Measurements from ENCODE around the gene SULF2.
"Not testable (repeated sequence)": the region's sequence is repeated elsewhere in the genome, so short reads cannot be mapped to it uniquely, and the experiment has no call there.

Gene SULF2

DNA sequence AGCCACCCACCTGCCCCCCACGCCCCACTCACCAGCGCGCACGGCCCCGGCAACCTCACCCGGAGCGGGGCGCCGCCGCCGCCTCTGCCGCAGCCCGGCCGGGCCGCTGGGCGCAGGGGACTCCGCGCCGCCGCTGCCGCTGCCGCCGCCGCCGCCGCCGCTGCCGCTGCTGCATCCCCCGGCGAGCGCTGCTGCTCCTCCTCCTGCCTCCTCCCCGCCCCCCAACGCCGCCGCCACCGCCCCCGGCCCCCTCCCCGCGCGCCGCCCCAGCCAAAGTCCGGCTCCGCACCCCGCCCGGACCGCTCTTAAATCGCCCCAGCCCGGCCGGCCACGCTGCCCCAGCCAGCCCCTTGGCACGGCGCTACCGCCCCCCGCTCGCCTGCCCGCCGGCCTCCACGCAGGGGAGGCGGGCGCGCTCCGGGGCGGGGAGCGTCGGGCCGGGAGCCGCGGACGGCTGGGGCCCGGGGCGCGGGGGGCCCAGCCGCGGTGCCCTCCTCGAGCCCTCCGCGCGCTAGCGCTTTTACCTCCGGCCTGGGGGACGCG is at the start of gene SULF2:
Gene SULF2, minus strand, starts transcription at position 171 of the 543 bp plus-strand sequence. CDS start 28,118 bp downstream, outside the sequence.
- no peak for DNase-seq
- intact Hi-C loops (cut with DNase I): loop anchor here (5.0 to 10.0 kb wide), 2 partner anchors 58 to 509 kb away; no protein-coding TSS in a partner anchor

DNA sequence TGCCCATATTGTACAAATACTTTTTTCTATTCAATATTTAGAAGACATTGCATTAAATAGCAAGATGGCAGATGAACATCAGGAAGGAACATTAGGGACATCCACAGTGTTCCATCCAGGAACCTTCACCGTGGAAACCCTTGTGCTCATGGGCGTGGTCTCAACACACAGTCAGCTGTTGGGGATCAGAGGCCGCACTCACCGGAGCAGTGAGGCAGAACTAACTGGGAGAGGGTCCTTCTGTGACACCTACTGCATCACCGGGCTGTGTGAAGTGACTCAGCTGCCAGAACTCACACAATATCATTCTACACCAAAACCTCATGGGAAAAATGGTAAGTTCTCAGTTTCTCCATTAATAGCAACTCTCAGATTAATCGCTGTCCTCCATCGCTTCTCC is 46.4 kb upstream of the SULF2 start:
- DNase-seq; intact Hi-C loops (cut with DNase I): not testable (repeated sequence)

DNA sequence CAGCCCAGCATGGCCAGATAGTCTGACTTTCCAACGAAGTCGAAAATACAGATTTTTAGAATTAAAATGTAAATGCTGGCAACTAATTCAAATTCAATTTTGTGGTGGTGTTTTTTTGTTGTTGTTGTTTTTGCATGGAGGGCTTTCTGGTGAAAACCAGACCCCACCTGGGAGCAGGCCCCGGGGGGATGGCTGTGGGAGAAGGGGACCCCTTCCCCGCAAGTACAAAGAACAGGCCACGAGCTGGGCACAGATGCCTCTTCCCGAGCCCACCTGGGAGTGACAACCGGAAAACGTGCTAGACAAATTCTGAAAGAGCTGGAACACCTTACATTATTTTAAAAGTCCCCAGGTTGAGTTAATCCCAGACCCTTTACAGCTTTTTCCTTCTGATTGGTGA is 41.4 kb upstream of the SULF2 start:
- not testable (repeated sequence) for DNase-seq

DNA sequence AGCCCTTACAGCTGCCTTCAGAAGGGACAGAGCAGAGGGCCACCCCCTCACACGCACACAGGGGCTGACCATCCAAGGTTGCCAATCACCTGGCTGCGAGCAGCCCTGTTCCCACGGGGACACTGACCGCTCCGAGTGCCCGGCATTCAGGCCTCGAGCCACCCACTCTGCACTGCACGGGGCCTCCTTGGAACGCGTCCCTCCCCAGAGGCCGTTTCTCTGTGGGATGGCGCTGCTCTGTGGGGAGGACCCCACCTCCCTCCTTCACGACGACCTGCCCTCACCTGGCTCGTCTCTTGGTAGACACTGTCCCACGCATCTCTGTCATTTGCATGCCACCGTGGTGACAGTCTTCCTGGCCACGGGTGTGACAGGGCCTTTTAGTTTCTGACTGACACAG is 40.7 kb upstream of the SULF2 start:
- peak in 1 of 10 donors; percentile 29 for DNase-seq
- intact Hi-C loops (cut with DNase I): not testable (repeated sequence)

More for the DNA sequence above, 41.4 kb upstream of the SULF2 start:
- intact Hi-C loops (cut with DNase I): not testable (repeated sequence)

DNA sequence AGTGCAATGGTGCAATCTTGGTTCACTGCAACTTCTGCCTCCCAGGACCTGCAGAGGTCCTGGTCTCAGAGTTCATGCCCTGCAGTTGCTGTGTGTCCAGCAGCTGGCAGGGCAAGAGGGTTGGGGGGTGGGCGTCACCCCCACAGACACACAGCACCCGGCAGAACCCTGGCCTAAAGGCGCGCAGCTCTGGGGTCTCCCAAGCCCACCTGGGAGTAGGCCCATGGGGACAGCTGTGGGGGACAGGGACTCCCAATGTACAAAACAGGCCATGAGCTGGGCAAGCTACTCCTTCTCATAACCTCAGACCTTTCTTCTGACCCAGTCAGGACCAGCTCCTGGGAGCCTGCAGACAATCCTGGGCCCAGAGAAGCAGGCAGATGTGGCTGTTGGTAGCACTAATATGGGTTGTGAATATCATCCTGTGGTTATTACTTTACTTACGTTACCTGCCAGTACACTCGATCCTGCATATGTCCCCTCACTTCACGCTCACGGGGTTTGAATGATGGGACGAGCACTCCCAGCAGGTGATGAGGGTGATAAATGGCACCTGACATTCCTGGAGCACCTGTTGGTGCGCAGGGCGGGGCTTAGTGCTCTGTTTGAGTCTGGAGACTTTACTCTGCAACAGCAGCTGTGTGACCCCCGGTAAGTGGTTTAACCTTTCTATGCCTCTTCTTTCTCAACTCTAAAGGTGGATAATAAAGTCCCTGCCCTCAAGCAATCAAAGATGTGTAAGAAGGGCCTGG is 39.9 kb upstream of the SULF2 start:
- intact Hi-C loops (cut with DNase I): no loop called here
- DNase-seq: peak in 1 of 10 donors; percentile 3

DNA sequence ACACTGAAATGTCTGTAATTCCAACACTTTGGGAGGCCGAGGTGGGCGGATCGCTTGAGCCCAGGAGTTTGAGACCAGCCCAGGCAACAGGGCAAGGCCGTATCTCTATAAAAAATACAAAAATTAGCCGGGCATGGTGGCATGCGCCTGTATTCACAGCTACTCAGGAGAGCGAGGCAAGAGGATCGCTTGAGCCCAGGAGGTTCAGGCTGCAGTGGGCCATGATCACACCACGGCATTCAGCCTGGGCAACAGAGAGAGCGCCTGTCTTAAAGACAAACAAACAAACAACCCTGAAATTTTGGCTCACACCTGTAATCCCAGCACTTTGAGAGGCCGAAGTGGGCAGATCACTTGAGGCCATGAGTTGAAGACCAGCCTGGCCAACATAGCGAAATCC is 38.7 kb upstream of the SULF2 start:
- intact Hi-C loops (cut with DNase I): not testable (repeated sequence)
- DNase-seq: peak in 1 of 10 donors; percentile 20

DNA sequence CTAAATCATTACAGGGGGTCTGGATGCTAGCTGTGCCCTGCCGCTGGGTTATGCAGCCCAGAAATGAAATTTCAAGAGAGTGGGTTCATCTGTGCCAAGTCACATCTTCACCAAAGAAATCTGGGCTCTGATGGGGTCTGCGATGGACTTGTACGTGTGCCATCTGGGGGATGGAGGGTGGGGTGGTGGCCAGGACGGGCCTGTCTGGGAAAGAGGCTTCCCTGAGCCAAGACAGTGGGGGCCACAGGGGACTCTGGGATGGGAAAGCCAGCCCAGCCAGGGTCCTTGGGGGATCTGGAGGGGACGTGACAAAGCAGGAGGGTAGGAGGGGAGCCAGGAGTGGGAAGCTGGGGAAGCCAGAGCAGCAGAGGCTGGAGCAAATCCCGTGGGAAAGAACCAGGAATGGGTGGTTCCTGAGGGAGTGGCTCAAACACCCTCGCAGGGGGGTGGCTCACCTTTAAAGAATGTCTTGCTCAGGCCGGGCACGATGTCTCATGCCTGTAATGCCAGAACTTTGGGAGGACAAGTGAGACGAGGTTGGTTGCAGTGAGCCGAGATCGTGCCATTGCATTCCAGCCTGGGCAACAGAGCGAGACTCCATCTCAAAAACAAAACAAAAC is 36.3 kb upstream of the SULF2 start:
- DNase-seq: peak in 1 of 10 donors; percentile 25
- intact Hi-C loops (cut with DNase I): no loop called here

DNA sequence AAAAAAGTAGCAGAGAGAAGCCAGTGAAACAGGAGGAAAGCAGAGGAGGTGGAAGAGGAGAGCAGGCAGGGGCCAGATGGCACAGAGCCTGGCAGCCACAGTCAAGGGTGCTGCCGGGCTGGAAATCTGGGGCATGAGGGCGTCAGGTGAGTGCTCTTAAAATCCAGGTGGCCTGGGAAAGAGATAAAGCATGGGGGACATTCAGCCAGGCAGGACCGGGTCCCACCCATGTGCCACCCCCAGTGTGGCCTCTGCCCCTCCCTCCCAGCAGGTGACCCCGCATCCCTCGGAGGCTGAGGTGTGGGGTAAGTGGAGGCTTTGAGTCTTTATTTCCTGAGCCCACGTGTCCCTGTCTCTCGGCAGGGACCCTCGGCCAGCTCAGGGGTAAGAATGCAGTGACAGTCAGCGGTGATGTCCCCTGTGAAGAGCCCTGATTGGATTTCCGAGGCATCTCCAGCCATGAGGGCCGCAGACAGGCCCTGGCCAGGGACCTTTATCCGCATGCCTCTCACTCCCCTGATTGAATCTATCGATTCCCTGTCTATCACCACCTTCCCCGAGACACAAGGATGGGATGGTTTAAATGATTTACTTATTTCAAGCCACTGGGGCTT is 33.8 kb upstream of the SULF2 start:
- peak in 2 of 10 donors; percentile 13 to 63 for DNase-seq
- intact Hi-C loops (cut with DNase I): no loop called here

DNA sequence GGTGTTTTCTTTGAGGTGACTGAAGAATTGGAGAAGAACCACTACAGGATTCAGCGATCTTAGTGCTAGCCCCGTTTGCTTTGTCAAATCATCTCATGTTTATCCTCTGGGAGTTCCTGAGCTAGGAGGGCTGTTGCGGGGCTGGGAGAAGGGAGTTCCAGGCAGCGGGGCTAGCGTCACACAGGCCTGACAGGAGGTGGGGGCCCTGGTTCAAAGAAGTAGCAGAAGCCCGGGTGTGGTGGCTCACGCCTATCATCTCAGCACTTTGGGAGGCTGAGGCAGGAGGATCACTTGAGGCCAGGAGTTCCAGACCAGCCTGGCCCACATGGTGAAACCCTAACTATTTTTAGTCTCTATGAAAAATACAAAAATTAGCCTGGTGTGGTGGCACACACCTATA is 33.2 kb upstream of the SULF2 start:
- DNase-seq: no peak
- intact Hi-C loops (cut with DNase I): no loop called here

DNA sequence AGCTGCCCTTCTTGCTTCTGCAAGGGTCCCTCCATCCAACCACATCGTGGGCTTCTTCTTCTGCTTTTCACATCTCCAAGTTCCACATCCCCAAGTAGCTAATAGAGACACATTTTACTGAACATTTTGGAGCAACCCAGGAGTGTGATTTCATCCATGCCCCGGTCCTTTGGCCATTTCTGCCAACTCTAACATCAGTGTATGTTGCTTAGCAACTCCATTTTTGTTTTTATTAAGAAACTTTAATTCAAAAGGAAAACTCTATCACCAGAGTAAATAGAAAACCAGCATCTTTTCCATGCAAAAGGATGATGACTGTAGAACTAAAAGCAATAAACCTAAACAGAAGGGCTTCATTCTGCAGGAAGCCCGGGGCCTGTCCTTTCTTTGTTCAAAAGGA is 32.7 kb upstream of the SULF2 start:
- intact Hi-C loops (cut with DNase I): no loop called here
- no peak for DNase-seq

DNA sequence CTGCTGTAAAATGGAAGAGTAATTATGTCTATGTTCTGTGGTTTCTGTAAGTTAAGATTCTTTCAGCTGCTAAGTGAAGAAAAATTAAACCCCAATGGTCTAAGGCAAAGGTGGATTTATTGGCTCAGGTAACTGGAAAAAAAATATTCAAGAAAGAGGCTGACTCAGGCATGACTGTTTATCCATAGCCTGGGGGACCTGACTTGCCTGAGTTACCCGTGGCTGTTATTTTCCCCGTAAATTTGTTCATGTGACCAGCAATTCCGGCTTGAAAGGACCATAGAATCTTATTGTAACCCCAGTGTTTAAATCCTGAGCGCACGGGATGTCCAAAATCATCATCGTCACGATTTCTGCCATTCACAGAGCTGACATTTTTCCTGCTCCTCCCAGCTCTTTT is 32.3 kb upstream of the SULF2 start:
- intact Hi-C loops (cut with DNase I): no loop called here
- no peak for DNase-seq

DNA sequence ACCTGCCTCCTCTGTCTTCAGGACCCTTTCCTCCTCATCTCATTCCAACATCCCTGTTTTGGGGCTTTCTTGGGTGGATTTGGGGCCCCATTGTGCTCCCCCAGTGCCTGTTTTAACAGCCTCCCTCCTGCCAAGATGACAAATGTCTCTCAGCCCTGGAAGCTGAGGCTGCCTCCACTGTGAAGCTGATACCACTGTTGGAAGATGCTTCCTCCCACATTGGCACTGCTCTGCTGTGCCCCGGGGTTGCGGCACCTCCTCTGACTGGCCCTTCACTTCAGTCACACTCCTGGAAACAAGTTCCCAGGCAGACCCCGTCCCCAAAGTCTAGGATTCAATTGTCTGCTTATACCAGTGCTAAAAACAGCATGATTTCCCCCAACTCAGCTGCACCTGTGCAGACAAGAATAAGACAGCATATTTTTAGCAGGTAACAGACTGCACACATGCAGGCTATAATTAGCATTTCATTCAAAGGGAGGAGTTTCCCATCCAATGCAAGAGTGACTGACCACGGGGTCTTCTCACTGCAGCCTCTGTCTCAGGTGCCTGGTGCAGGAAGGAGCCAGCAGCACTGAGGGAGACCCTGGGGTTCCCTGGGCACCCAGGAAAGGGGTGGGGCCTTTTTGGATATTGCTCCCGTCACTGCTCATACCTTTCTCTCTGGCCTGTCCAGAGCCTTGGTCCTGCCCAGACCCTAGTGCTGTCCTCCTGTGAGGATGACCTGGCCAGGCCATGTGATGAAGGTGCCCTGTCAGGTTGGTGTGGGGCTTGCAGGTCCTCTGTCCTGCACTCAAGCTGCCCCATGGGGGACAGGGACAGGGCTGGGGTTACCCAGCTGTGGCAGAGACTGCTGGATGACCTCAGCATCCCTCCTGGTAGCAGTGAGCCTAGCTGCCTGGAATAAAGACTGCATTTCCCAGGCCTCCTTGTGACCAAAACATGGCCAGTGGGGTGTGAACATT is 31.5 kb upstream of the SULF2 start:
- DNase-seq: peak in 3 of 10 donors; percentile 2 to 60 (median 25)

DNA sequence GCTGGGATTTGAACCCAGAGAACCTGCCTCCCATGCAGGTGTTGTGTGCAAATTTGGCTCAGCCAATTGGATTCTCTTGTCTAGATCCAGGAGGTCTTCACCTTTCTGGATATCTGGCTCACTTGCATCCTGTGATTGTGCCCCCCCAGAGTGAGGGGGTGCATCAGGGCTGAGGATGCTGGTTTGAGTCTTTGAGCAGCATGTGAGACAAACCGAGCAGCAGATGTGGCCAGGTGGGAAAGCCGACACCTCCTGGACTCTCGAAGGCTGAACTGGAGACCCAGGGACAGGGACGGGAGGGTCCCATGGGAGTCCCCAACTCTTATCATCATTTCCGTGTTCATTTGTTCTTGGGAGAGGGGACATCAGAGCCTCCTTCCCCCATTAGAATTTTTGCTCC is 30.6 kb upstream of the SULF2 start:
- intact Hi-C loops (cut with DNase I): no loop called here
- peak in 3 of 10 donors; percentile 13 to 54 (median 34) for DNase-seq

More for the DNA sequence above, 31.5 kb upstream of the SULF2 start:
- intact Hi-C loops (cut with DNase I): no loop called here

DNA sequence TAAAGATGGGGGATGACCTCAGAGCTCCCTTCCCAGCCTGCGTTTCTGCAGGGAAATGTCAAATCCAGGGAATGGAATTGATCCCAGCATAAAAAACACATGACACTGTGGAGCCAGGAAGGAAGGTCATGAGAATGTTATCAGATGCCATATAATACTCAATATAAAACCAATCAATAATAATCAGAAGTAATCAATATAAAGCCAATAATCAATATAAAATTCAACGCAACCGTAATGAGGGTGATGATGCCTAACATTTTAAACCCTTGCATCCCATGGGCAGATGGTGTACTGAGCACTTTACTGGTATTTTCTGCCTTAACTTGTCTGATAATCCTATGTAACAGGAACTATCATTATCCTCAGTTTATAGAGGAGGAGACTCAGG is 30.1 kb upstream of the SULF2 start:
- intact Hi-C loops (cut with DNase I): no loop called here
- peak in 1 of 10 donors; percentile 5 for DNase-seq

DNA sequence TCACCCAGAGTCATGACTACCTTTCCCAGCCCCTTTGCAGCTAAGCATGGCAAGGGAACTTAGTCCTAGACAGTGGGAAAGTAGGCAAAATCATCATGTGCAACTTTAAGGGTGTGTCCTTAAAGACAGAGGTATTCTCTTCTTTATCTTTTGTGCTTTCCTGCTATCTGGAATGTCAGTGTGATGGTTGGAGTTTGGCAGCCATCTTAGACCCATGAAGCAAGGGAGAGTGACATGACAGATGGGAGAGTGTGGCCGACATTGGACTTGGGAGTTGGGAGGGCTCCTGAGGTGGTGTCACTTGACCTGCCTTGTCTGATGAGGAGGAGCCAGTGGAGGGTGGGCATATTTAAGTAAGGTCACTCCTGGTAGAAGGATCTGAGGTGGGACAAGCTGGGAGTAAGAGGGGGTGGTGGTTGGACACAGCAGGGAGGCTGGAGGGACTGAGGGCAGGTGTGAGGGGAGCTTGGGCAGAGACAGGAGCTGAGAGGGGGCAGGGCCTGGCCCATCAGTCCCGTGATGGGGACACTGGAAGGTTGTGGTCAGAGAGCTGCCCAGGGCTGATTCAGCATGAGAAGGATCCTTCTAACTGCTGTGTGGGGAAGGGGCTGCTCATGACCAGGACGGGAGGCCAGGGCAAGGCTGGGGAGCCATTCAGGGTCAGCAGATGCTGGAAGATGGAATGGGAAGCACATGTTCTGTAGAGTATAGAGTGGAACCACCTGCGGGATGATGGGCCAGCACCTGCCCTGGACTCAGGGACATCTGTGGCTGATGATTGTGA is 29.5 kb upstream of the SULF2 start:
- intact Hi-C loops (cut with DNase I): no loop called here
- peak in 2 of 10 donors; percentile 37 to 39 for DNase-seq

DNA sequence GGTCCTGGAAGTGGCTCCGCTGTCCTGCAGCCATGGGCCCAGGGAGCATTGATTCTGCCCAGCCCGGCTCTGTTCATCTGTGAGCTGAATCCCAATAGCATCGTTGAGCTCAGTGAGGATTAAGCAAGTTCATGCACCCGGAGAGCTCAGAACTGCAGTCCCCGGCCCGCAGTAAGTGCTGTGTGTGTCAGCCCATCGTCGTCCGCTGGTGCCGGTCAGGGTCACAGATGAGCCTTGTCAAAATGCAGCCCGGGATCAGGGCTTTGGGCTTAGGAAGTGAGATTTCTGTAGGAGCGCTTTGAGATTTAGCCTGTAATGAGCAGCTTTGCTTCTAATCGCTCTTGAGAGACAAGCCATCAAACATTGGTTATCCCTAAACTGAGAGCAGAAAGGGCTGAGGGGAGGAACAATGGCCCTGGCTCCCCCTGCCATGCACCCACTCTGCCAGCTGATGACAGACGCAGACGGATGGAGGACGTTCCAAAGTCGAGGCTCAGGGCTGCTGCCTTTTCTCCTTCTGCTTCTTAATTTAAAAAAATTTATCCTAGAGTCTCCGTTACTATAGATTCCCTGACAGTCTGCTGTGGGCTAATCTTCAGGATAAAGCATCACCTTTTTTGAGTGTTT is 25.6 kb upstream of the SULF2 start:
- intact Hi-C loops (cut with DNase I): no loop called here
- peak in 2 of 10 donors; percentile 48 to 59 for DNase-seq

DNA sequence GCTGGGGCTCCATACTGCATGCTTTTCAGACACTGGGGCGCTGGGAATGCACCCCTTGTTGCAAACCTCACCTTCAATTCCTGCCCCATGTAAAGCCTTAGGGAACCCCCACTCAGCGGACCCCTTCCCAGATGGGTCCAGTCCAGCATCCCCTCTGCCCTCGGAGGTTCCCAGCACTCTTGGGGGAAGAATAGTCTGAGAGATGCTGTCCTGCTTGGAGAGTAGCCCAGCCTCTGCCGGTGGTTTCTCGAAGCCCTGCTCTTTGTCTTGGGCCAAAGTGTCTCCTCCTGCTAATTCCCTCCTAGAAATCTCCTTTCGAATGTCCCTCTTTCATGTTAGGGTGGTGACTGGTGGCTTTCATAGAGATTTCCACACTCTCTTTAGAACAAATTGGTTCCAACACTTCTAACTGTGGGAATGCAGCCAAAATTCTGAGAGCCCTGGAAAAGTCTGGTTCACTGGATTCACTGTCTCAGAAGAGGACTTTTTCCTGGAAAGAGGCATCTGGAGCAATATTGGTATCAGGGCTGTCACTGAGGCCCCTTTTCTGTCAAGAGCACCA is 24.9 kb upstream of the SULF2 start:
- peak in 1 of 10 donors; percentile 56 for DNase-seq
- intact Hi-C loops (cut with DNase I): no loop called here
